Measurements from ENCODE around the gene SESTD1. TPM values are rescaled to one million over a fixed set of nuclear protein-coding genes. Genes with fewer than 3 reads are reported as not detected.

Gene SESTD1
- total RNA-seq, 1 experiment from 2014 or later, result 26.6 TPM

DNA sequence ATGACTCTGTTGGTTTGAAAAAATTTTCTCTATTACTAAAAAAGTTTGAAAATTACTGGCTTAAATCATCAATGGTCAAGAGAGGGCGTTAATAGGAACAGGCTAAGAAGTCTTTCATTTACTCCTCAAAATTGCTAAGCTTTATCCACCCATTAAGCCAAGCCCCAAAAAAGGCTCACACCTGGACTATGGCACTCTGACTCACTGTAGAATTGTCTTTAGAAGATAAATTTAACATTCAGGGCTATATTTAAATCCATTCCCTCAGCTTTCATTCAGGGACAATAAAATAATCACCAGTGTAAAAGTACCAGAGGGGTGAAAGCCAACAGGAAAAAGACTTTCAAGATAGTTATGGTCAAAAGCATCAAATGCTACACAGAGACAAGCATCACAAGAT is 80.0 kb downstream of the SESTD1 start (continued):
- TF ChIP-seq, protein P1, sequence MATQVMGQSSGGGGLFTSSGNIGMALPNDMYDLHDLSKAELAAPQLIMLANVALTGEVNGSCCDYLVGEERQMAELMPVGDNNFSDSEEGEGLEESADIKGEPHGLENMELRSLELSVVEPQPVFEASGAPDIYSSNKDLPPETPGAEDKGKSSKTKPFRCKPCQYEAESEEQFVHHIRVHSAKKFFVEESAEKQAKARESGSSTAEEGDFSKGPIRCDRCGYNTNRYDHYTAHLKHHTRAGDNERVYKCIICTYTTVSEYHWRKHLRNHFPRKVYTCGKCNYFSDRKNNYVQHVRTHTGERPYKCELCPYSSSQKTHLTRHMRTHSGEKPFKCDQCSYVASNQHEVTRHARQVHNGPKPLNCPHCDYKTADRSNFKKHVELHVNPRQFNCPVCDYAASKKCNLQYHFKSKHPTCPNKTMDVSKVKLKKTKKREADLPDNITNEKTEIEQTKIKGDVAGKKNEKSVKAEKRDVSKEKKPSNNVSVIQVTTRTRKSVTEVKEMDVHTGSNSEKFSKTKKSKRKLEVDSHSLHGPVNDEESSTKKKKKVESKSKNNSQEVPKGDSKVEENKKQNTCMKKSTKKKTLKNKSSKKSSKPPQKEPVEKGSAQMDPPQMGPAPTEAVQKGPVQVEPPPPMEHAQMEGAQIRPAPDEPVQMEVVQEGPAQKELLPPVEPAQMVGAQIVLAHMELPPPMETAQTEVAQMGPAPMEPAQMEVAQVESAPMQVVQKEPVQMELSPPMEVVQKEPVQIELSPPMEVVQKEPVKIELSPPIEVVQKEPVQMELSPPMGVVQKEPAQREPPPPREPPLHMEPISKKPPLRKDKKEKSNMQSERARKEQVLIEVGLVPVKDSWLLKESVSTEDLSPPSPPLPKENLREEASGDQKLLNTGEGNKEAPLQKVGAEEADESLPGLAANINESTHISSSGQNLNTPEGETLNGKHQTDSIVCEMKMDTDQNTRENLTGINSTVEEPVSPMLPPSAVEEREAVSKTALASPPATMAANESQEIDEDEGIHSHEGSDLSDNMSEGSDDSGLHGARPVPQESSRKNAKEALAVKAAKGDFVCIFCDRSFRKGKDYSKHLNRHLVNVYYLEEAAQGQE (IDR thresholded peaks at IDR 0.05; ENCODE audit: low read depth), result no peak
- TF ChIP-seq, protein P2, sequence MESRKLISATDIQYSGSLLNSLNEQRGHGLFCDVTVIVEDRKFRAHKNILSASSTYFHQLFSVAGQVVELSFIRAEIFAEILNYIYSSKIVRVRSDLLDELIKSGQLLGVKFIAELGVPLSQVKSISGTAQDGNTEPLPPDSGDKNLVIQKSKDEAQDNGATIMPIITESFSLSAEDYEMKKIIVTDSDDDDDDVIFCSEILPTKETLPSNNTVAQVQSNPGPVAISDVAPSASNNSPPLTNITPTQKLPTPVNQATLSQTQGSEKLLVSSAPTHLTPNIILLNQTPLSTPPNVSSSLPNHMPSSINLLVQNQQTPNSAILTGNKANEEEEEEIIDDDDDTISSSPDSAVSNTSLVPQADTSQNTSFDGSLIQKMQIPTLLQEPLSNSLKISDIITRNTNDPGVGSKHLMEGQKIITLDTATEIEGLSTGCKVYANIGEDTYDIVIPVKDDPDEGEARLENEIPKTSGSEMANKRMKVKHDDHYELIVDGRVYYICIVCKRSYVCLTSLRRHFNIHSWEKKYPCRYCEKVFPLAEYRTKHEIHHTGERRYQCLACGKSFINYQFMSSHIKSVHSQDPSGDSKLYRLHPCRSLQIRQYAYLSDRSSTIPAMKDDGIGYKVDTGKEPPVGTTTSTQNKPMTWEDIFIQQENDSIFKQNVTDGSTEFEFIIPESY (IDR thresholded peaks at IDR 0.05; ENCODE audit: extremely low read depth, insufficient replicate concordance, low read length), result no peak

DNA sequence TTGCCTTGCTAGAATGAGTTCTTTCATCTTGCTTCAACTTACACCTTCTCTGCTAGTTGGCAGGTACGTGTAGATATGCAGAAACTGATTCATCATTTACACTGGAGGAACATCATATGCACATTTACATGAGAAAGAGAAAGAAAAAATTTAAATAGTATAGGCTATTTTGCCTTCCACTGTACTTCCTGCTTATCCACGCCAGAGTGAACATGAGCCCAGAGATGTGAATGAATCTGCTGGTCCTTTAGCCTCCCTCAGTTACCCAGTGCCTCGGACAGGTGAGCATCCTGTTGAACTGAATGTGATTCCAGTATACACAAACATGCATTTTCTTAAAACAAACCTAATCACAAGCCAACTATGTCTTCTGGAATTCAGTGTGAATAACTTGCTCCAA is 83.6 kb downstream of the SESTD1 start:
- H3K9me3 ChIP-seq (ENCODE audit: control insufficient read depth in 1 of 2, insufficient read depth in 1 of 2, low read depth in 1 of 2, low read length in 2 of 2), result no peaks in the 10 kb centered on the region
- H3K4me1 ChIP-seq (ENCODE audit: control insufficient read depth in 1 of 2, insufficient read depth in 2 of 2, low read length in 2 of 2), result peaks cover 7 to 14% of the 10 kb centered on the region in 2 experiments; a peak in 1 of 4 replicates
- H3K9ac ChIP-seq (ENCODE audit: low read length), result no peak overlapping the region
- no peaks in the 10 kb centered on the region; a peak in 1 of 4 replicates for H3K36me3 ChIP-seq (ENCODE audit: control insufficient read depth in 1 of 2, insufficient read depth in 2 of 2, low read length in 2 of 2)
- no peak overlapping the region for H3K4me3 ChIP-seq (replicated peaks in 1 of 2; ENCODE audit: low read depth in 1 of 2, low read length in 2 of 2)
- intact Hi-C loops (cut with micrococcal nuclease), result no loop called here
- CTCF ChIA-PET, result no interaction called here
- TF ChIP-seq CBX3 (IDR thresholded peaks at IDR 0.05; ENCODE audit: low read depth) (no peak), FOSL1 (IDR thresholded peaks at IDR 0.05; ENCODE audit: low read depth) (no peak), EZH2 (IDR thresholded peaks at IDR 0.05) (no peak), SIN3A (IDR thresholded peaks at IDR 0.05; ENCODE audit: low read depth) (no peak), RAD21 (IDR thresholded peaks at IDR 0.05; ENCODE audit: low read depth) (no peak), ELF1 (IDR thresholded peaks at IDR 0.05; ENCODE audit: borderline replicate concordance, low read depth) (no peak), SP1 (IDR thresholded peaks at IDR 0.05; ENCODE audit: low read depth) (no peak), EZH2phosphoT487 (IDR thresholded peaks at IDR 0.05; ENCODE audit: borderline replicate concordance) (no peak), POLR2A (IDR thresholded peaks at IDR 0.05; ENCODE audit: borderline replicate concordance, extremely low read depth, insufficient read depth, insufficient read length) (no peak)
- TF ChIP-seq, protein P3, sequence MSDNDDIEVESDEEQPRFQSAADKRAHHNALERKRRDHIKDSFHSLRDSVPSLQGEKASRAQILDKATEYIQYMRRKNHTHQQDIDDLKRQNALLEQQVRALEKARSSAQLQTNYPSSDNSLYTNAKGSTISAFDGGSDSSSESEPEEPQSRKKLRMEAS (IDR thresholded peaks at IDR 0.05), result no peak
- H3K9me2 ChIP-seq (ENCODE audit: insufficient read depth), result no peaks in the 10 kb centered on the region
- H2AFZ ChIP-seq (ENCODE audit: low read depth, low read length, poor library complexity, severe bottlenecking), result no peak overlapping the region
- DNase-seq (ENCODE audit: low read depth, low spot score), result no peak
- ATAC-seq, result no peak
- RAD21 ChIA-PET (ENCODE audit: low non-redundant PET in 1 of 2, low total read pairs in 2 of 2, uncharacterized antibody in 2 of 2, unreplicated experiment in 2 of 2), result no interaction called here
- no peak overlapping the region for H3K27ac ChIP-seq (ENCODE audit: low read depth, low read length)
- no peak overlapping the region for H3K4me2 ChIP-seq (ENCODE audit: low read length)
- no peaks in the 10 kb centered on the region for H3K27me3 ChIP-seq (ENCODE audit: insufficient read depth, low read length)
- H3K79me2 ChIP-seq (ENCODE audit: insufficient read depth, low read length), result no peaks in the 10 kb centered on the region
- POLR2A ChIA-PET, result no interaction called here
- H4K20me1 ChIP-seq (ENCODE audit: insufficient read depth), result no peaks in the 10 kb centered on the region; the same call in 1 of the 2 replicates
- no TSS peak for BruUV-seq (replicated peaks)

All from HCT116 (cell line).